Ishikawa (cell line): Measurements from ENCODE around the gene TMEM131.

Source experiments
- CEBPB ChIP-seq: IDR thresholded peaks from 2 replicates; pipeline ENCODE4 v1.6.1; 2012
- CREB1 ChIP-seq: IDR thresholded peaks from 2 replicates; pipeline ENCODE4 v1.6.1; 2012; ENCODE audit warnings: low read depth
- EP300 ChIP-seq: IDR thresholded peaks from 2 replicates; pipeline ENCODE4 v1.6.1; 2012; ENCODE audit warnings: borderline replicate concordance
- NFIC ChIP-seq: IDR thresholded peaks from 2 replicates; pipeline ENCODE4 v1.6.1; 2012
- RAD21 ChIP-seq: IDR thresholded peaks from 2 replicates; pipeline ENCODE4 v1.6.1; 2012; ENCODE audit warnings: low read depth
- TAF1 ChIP-seq: IDR thresholded peaks from 2 replicates; pipeline ENCODE4 v1.6.1; 2012; ENCODE audit warnings: low read depth, mild to moderate bottlenecking
- TEAD4 ChIP-seq: IDR thresholded peaks from 2 replicates; pipeline ENCODE4 v1.6.1; 2012
- YY1 ChIP-seq: IDR thresholded peaks from 2 replicates; pipeline ENCODE4 v1.6.1; 2012; ENCODE audit warnings: low read depth

- TF ChIP-seq YY1 (no peak), EP300 (no peak), TAF1 (no peak), CREB1 (no peak), TEAD4 (no peak), NFIC (no peak), CEBPB (no peak), RAD21 (no peak)
Measured at GRCh38 chr2:97718942-97719341, 276.8 kb downstream of the TMEM131 start.
